H1 (cell line): ENCODE results near the gene EPHB1. TPM values are rescaled to one million over a fixed set of nuclear protein-coding genes. Genes with fewer than 3 reads are reported as not detected.

Source experiments
- CTCF ChIA-PET: fragments of 300-600 bp; sonication (Branson Sonifier 250); formaldehyde crosslinking; loops from one replicate; lab custom pipeline; 2021; ENCODE audit not compliant: partially characterized antibody; lab: Charles Lee
- POLR2A ChIA-PET: fragments of 300-600 bp; sonication (Branson Sonifier 250); formaldehyde crosslinking; loops from one replicate; lab custom pipeline; 2021; ENCODE audit warnings: inconsistent platforms; ENCODE audit not compliant: partially characterized antibody; lab: Charles Lee
- DNase-seq, 2 experiments: peaks; one replicate each; pipeline versions ENCODE4 v3.0.0 to v3.0.0-alpha.2; 2010 to 2022; ENCODE audit warnings: low spot score in 2 of 2, low read depth in 1 of 2, mixed read lengths in 1 of 2
- FAIRE-seq: peaks from 2 replicates; lab custom pipeline; 2011; peaks lifted over from hg19 to GRCh38; lab: Jason Lieb, UNC
- H2AFZ ChIP-seq: 2 replicates; pipeline ENCODE4 v1.8.1; 2012; ENCODE audit warnings: low read length, inconsistent platforms
- H2AK5ac ChIP-seq: 2 replicates; pipeline ENCODE4 v1.6.1; 2013; ENCODE audit warnings: low read depth, low read length
- H2BK120ac ChIP-seq: replicated peaks from 2 replicates; pipeline ENCODE3; 2013; ENCODE audit warnings: low read depth, low read length, inconsistent platforms
- H2BK12ac ChIP-seq: 2 replicates; pipeline ENCODE4 v1.6.1; 2013; ENCODE audit warnings: low read depth, low read length
- H2BK15ac ChIP-seq: 2 replicates; pipeline ENCODE4 v1.6.1; 2013; ENCODE audit warnings: low read length
- H2BK20ac ChIP-seq: 2 replicates; pipeline ENCODE4 v1.6.1; 2013; ENCODE audit warnings: low read length
- H2BK5ac ChIP-seq: 2 replicates; pipeline ENCODE4 v1.6.1; 2013; ENCODE audit warnings: low read depth, low read length
- H3K14ac ChIP-seq: 2 replicates; pipeline ENCODE4 v1.6.1; 2013; ENCODE audit warnings: inconsistent platforms; ENCODE audit not compliant: insufficient read length
- H3K18ac ChIP-seq: 2 replicates; pipeline ENCODE4 v1.6.1; 2013; ENCODE audit warnings: low read length; ENCODE audit errors: extremely low read depth
- H3K23ac ChIP-seq: 2 replicates; pipeline ENCODE4 v1.6.1; 2013; ENCODE audit warnings: inconsistent platforms; ENCODE audit not compliant: insufficient read length
- H3K23me2 ChIP-seq: 2 replicates; pipeline ENCODE4 v1.6.1; 2013; ENCODE audit warnings: low read depth, low read length
- H3K27ac ChIP-seq: 2 replicates; pipeline ENCODE4 v1.6.1; 2011; ENCODE audit warnings: low read depth, low read length, inconsistent platforms
- H3K27me3 ChIP-seq, 4 experiments: replicated peaks in 1 of 4; 1 replicate in 1 of 4; 2 replicates in 3 of 4; pipeline versions ENCODE4 v1.6.1 to v1.8.1; 2011 to 2013; ENCODE audit warnings: low read length in 3 of 4, mild to moderate bottlenecking in 3 of 4, inconsistent platforms in 2 of 4, mixed read lengths in 2 of 4, moderate library complexity in 1 of 4; ENCODE audit not compliant: control insufficient read depth in 3 of 4, insufficient read depth in 3 of 4; ENCODE audit errors: extremely low read depth in 1 of 4
- H3K36me3 ChIP-seq, 4 experiments: 2 replicates each; pipeline versions ENCODE4 v1.6.1 to v1.8.1; 2011 to 2013; ENCODE audit warnings: mild to moderate bottlenecking in 4 of 4, low read length in 3 of 4, moderate library complexity in 2 of 4, control low read depth in 1 of 4, inconsistent platforms in 1 of 4; ENCODE audit not compliant: insufficient read depth in 4 of 4, control insufficient read depth in 2 of 4
- H3K4ac ChIP-seq: replicated peaks from 2 replicates; pipeline ENCODE3; 2013; ENCODE audit warnings: low read length, low read depth, mixed read lengths, inconsistent platforms; ENCODE audit not compliant: insufficient read length
- H3K4me1 ChIP-seq, 4 experiments: replicated peaks in 1 of 4; 1 replicate in 1 of 4; 2 replicates in 3 of 4; pipeline versions ENCODE4 v1.6.1 to v1.8.1; 2011 to 2013; ENCODE audit warnings: low read length in 3 of 4, inconsistent platforms in 2 of 4, mixed read lengths in 1 of 4; ENCODE audit not compliant: insufficient read depth in 4 of 4, control insufficient read depth in 3 of 4
- H3K4me2 ChIP-seq, 2 experiments: 2 replicates each; pipeline versions ENCODE4 v1.6.1 to v1.8.1; 2011 to 2013; ENCODE audit warnings: low read depth in 2 of 2, low read length in 2 of 2, control low read depth in 1 of 2, inconsistent platforms in 1 of 2, mild to moderate bottlenecking in 1 of 2; ENCODE audit not compliant: insufficient read depth in 1 of 2
- H3K4me3 ChIP-seq, 4 experiments: fragments of 200-600, 300-600 bp in 1 of 4; sonication (generic), shearing (Covaris generic), sonication (Bioruptor Twin) in 1 of 4; 2 replicates each; pipeline versions ENCODE4 v1.5.1 to v1.8.1; 2011 to 2016; ENCODE audit warnings: low read length in 4 of 4, low read depth in 3 of 4, control low read depth in 2 of 4, inconsistent platforms in 2 of 4, mild to moderate bottlenecking in 2 of 4, mixed read lengths in 1 of 4, moderate library complexity in 1 of 4; ENCODE audit not compliant: insufficient read depth in 2 of 4; ENCODE audit errors: extremely low read depth in 1 of 4
- H3K56ac ChIP-seq: replicated peaks from 2 replicates; pipeline ENCODE3; 2013; ENCODE audit warnings: low read depth, mild to moderate bottlenecking, mixed read lengths, low read length, inconsistent platforms; ENCODE audit not compliant: insufficient read length
- H3K79me1 ChIP-seq: 2 replicates; pipeline ENCODE4 v1.6.1; 2013; ENCODE audit warnings: low read depth, low read length, control low read depth
- H3K79me2 ChIP-seq, 2 experiments: 2 replicates each; pipeline versions ENCODE4 v1.6.1 to v1.8.1; 2012 to 2013; ENCODE audit warnings: low read length in 2 of 2, mild to moderate bottlenecking in 2 of 2, inconsistent platforms in 1 of 2; ENCODE audit not compliant: insufficient read depth in 2 of 2, control insufficient read depth in 1 of 2
- H3K9ac ChIP-seq, 4 experiments: replicated peaks in 1 of 4; 1 replicate in 1 of 4; 2 replicates in 3 of 4; pipeline versions ENCODE4 v1.6.1 to v1.8.1; 2011 to 2013; ENCODE audit warnings: low read depth in 3 of 4, low read length in 3 of 4, control low read depth in 2 of 4, mild to moderate bottlenecking in 2 of 4, moderate library complexity in 2 of 4, inconsistent platforms in 1 of 4; ENCODE audit errors: extremely low read depth in 1 of 4
- H3K9me3 ChIP-seq, 2 experiments: 2 replicates each; pipeline versions ENCODE4 v1.6.1 to v1.8.1; 2012 to 2013; ENCODE audit warnings: mild to moderate bottlenecking in 2 of 2, moderate library complexity in 2 of 2, control low read depth in 1 of 2, inconsistent platforms in 1 of 2, low read depth in 1 of 2, low read length in 1 of 2, mixed read lengths in 1 of 2; ENCODE audit not compliant: insufficient read depth in 2 of 2
- H4K20me1 ChIP-seq, 2 experiments: replicated peaks in 1 of 2; 2 replicates each; pipeline versions ENCODE3 to v1.8.1; 2011 to 2013; ENCODE audit warnings: inconsistent platforms in 2 of 2, low read length in 2 of 2, mild to moderate bottlenecking in 1 of 2; ENCODE audit not compliant: insufficient read depth in 2 of 2, control insufficient read depth in 1 of 2
- H4K5ac ChIP-seq: 2 replicates; pipeline ENCODE4 v1.6.1; 2013; ENCODE audit warnings: low read length, low read depth, mixed read lengths, inconsistent platforms; ENCODE audit not compliant: insufficient read length
- H4K8ac ChIP-seq: 2 replicates; pipeline ENCODE4 v1.8.0; 2013; ENCODE audit warnings: mild to moderate bottlenecking, moderate library complexity, low read length, inconsistent platforms; ENCODE audit not compliant: insufficient read depth; ENCODE audit errors: extremely low read depth
- H4K91ac ChIP-seq: replicated peaks from 2 replicates; pipeline ENCODE3; 2013; ENCODE audit warnings: low read length, mixed read lengths, inconsistent platforms; ENCODE audit not compliant: insufficient read length
- CEBPB ChIP-seq: IDR thresholded peaks from 2 replicates; pipeline ENCODE4 v1.6.1; 2012; ENCODE audit warnings: low read depth, low read length
- HDAC6 ChIP-seq: IDR thresholded peaks from one replicate; pipeline ENCODE4 v1.7.1; 2012; ENCODE audit warnings: low read depth, mild to moderate bottlenecking, inconsistent platforms, low read length, moderate library complexity
- KDM1A ChIP-seq: fragments of 200-600, 300-600 bp; sonication (generic); IDR thresholded peaks from 2 replicates; pipeline ENCODE4 v1.7.1; 2016; ENCODE audit warnings: mild to moderate bottlenecking, low read length, borderline replicate concordance
- WGBS, 2 experiments: shearing (Covaris generic) in 1 of 2; methylation state at CpG; one replicate each; pipeline versions ENCODE4 v1.1.6 to v1.1.7; 2013 to 2015; ENCODE audit warnings: low lambda C conversion rate in 2 of 2, mixed read lengths in 2 of 2, inconsistent platforms in 1 of 2, low coverage in 1 of 2, missing lambda C conversion rate in 1 of 2; ENCODE audit not compliant: insufficient replicate concordance in 2 of 2, insufficient coverage in 1 of 2, insufficient read length in 1 of 2; ENCODE audit errors: extremely low coverage in 1 of 2, missing lambda C conversion rate in 1 of 2; 5-methylcytosine and 5-hydroxymethylcytosine counted together
- polyA plus RNA-seq, 7 experiments: library from polyadenylated mRNA; depleted of rRNA in 3 of 7; stranded (reverse) in 5 of 7; unstranded in 2 of 7; fragments of >200 nt in 5 of 7; fragments of 200-250 nt in 2 of 7; gene quantifications; 1 replicate in 5 of 7; 2 replicates in 1 of 7; 4 replicates in 1 of 7; pipeline versions ENCODE4 v1.2.1 to v1.2.3, GENCODE V29; 2011 to 2013; ENCODE audit warnings: missing spikeins in 2 of 7, mixed read lengths in 2 of 7
- total RNA-seq: library from RNA; stranded (reverse); fragmentation: NEBNext Ultra II Directional; extraction: Animal tissue kit (Norgen Biotek cat#: 25700); gene quantifications from 2 replicates; pipeline ENCODE4 v1.2.1, GENCODE V29; 2021

The EPHB1 gene
- total and polyA plus RNA-seq, 2 of the 8 experiments (the other 6 are each of a cell fraction or from before 2014, with no cell fraction given) = 3.5 to 5.9 TPM

DNA sequence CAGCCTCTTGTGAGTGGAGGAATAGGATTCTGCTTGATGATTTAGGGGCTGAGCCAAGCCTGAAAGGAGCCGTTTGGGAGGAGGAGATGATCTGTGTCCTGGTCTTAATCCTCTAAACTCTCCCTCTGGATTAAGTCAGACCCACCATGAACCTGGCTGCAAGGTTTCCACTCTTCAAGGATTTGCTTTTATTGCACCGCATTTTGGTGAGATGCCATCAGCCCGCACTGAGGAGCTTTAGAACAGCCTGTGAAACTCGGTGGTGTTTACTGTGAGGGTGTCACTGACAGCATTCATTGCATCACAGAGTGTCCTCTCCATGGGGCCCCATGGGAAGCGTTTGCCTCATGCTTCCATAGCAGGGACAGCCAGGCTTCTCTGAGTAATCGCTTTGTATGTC is 59.2 kb downstream of the EPHB1 start:
- H3K14ac ChIP-seq = no peak overlapping the region
- no peak overlapping the region for H3K18ac ChIP-seq
- H3K27ac ChIP-seq = no peak overlapping the region
- H2AFZ ChIP-seq = no peak overlapping the region
- H3K9ac ChIP-seq = no peak overlapping the region
- no peak overlapping the region for H3K23ac ChIP-seq
- H3K4me2 ChIP-seq = no peak overlapping the region
- no peak for DNase-seq
- H3K4ac ChIP-seq = no peak overlapping the region
- no peaks in the 10 kb centered on the region for H3K79me2 ChIP-seq
- no peaks in the 10 kb centered on the region for H3K36me3 ChIP-seq
- POLR2A ChIA-PET = no interaction called here
- H3K4me1 ChIP-seq = peaks cover 0 to 7% (median 3%) of the 10 kb centered on the region in 4 experiments; a peak in 2 of 7 replicates
- no peak overlapping the region for H2BK12ac ChIP-seq
- WGBS, 2 experiments = 81% methylated on average over 6 of the region's 6 CpGs; no CpG with 5 or more reads in 1 of the 2 experiments
- no peak for FAIRE-seq
- no peak overlapping the region for H2BK120ac ChIP-seq
- no peaks in the 10 kb centered on the region for H3K9me3 ChIP-seq
- no peak overlapping the region for H3K4me3 ChIP-seq
- no peak overlapping the region for H2BK5ac ChIP-seq
- H4K8ac ChIP-seq = no peak overlapping the region
- no peak overlapping the region for H4K5ac ChIP-seq
- TF ChIP-seq CEBPB = 0 out of 2 replicates have a peak, but pooled peaks have one; percentile 7
- no peak for TF ChIP-seq HDAC6
- TF ChIP-seq KDM1A = no peak
- TF ChIP-seq, all 59 proteins: peak for 1
- no peaks in the 10 kb centered on the region for H3K79me1 ChIP-seq
- H2BK15ac ChIP-seq = no peak overlapping the region
- H4K91ac ChIP-seq = no peak overlapping the region
- no peaks in the 10 kb centered on the region for H3K27me3 ChIP-seq
- H4K20me1 ChIP-seq = peaks cover 0 to 2% of the 10 kb centered on the region in 2 experiments
- no peak overlapping the region for H3K56ac ChIP-seq
- no peaks in the 10 kb centered on the region; the same call in 1 of the 2 replicates for H3K23me2 ChIP-seq
- H2BK20ac ChIP-seq = no peak overlapping the region
- H2AK5ac ChIP-seq = no peak overlapping the region
- CTCF ChIA-PET = interaction anchor here (5.9 kb wide), 1 partner anchor 16 kb away, joined by 31 read pairs; no protein-coding TSS in a partner anchor
